ENCODE measurements around the gene LKAAEAR1.
A peak's percentile ranks its signal among the peaks of the same experiment; 100 is the strongest.

Gene LKAAEAR1

DNA sequence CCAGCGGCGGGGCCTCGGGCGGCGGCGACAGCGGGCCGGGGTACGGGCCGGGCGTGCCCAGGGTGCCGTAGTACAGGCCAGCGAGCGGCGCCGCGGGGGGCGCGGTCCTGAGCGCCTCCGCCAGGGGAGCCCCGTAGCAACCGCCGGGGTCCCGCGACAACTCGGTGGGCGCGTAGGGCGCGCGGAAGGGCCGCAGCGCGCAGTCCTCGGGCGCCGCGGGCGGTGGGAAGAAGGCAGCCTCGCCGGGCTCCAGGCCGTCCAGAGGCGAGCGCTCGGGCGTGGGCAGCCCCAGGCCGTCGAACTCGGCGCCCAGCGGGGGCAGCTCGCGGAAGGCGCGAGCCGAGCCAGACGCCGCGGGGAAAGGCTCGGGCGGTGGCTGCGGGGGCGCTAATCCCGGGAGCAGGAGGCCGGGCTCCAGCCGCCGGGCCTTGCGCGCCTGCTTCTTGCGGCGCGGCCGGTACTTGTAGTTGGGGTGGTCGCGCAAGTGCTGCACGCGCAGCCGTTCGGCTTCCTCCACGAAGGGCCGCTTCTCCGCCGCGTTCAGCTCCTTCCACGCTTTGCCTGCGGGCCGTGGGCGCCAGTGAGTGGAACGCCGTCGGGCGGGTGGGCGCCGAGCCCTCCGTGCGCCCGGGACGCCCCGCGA, 35.7 kb downstream of the LKAAEAR1 start:
- no peak for DNase-seq

- DNase-seq: no peak
Measured at GRCh38 chr20:64047968-64048401, 36.2 kb downstream of the LKAAEAR1 start.

GRCh38 chr20:64047046-64047389, 37.2 kb downstream of the LKAAEAR1 start:
- no peak for DNase-seq

DNA sequence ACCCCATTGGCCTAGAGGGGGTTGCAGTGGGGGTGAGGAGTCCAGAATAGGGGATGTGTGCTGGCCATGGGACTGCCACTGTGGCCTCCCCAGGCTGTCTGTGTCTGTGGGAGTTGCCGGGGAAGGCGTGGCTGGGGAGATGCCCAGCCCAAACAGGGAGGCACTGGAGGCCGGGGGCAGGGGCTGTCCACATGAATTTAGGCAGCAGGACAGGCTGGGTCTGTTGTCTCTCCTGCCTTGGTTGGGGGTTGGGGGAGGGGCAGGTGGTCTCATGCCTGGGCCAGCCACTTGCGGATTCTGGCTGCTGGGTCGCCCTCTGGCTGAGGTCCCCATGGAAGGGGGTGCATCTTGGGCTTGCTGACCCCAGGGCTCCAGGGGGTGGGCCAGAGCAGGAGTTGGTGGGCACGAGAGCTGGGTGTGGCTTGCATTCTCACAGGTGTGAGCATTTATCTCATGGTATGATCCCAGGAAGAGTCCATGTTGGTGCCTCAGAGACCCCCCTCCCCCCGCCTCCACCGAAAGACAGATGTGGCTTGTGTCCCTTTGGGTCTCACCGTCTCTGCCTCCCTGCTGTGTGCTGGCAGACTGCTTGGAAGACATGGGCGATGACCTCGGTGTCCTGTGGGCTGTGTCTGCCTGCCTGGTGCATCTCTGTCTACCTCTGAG, 38.7 kb downstream of the LKAAEAR1 start:
- DNase-seq: no peak

GRCh38 chr20:64044484-64045247, 39.5 kb downstream of the LKAAEAR1 start:
- no peak for DNase-seq

DNA sequence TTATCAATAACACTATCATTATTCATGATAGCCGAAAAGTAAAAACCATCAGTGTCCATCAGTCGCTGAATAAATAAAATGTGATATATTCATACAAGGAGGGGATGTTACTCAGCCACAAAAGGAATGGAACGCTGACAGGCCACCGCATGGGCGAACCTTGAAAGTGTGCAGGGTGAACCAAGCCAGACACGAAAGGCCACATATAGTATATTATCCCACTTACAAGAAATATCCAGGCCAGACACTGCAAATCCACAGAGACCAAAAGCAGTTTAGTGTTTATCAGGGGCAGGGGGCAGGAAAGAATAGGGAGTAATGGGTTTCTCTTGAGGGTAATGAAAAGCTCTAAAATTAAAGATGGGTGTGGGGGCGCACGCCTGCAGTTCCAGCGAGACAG, 40.4 kb downstream of the LKAAEAR1 start:
- DNase-seq: no peak

GRCh38 chr20:64042054-64042781, 42.0 kb downstream of the LKAAEAR1 start:
- DNase-seq: no peak

DNA sequence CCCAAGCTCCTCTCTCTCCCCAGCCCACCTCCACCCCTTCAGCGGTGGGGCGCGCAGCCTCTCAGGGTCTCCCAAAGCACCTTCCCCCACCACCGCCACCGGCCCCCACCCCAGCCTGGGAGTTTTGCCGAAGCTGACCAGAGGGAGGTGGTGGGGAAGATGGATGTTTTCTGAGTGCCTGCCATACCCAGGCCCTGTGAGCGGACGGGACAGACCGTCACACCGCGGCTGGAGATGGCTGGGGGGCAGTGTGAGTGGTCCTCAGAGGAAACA, 42.5 kb downstream of the LKAAEAR1 start:
- DNase-seq: no peak

DNA sequence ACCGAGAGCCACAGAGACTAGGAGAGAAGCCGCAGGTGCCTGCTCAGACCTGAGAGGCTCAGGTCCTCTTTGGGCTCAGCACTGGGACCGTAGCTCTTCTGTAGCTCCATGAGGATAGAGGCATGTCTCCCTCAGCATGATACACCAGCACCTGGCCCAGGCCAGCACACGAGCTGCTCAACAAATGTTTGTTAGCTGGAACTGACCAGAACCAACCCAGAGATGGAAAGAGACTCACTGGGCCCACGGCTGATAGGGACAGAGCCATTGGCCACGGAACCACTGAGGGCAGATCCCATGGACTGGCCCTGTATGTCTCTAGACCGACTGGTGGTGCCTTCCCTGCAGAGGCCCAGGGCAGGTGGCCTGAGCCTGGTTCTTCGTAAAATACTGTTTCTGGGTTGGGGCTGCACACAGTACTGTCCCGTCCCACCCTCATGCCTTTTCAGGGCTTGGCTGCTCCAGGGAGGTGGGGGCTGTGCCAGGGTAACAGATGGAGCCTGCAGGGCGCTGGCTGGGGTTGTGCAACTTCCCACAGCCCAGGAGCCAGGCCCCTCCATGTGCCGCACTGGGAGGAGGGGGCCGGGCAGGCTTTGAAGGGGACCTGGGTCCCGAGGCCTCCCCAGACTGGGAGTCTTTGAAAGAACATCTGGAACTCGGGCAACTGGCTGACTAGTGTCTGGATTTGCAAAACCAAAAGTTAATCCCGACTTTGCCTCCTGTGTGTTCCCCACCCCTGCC, 43.0 kb downstream of the LKAAEAR1 start:
- DNase-seq: no peak

- no peak for DNase-seq
Measured at GRCh38 chr20:64040231-64041039, 43.8 kb downstream of the LKAAEAR1 start.

DNA sequence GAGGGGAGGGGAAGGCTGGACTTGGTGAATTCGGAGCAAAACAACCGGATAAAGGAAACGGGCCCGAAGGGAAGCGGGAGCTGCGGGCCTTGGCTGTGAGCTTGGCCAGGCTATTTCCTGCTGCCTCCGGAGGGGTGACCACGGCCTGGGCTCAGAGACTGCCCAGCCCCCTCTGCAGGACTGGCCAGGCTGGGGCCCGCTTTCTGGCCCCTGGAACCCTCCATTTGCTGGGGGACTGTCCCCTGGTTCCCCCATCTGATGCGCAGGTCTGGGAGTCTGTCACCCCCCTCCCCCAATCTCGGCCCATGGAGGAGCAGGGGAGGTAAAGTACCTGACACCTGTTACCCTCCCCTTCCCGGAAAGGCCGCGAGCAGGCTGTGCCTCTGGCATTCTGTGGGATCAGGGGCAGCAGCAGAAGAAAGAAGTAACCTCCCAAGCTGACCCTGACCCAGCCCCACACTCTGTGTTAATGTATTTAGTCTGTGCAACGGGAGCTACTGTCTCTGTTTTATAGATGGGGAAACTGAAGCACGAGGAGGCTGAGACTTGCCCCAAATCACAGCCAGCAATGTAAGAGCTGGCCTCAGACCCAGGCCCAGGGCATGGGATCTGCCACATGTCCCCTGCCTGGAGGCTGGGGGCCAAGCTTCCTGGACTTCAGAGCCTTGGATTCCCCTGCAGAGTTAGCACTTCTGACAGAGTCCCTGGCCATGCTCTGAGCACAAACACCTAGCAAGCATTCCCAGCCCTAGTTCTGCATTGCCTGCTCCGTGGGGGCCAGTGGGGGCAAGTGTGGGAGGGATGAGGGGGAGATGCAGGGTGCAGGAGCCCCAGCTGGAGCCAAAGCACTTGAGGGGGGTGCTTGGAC, 44.7 kb downstream of the LKAAEAR1 start:
- no peak for DNase-seq

DNA sequence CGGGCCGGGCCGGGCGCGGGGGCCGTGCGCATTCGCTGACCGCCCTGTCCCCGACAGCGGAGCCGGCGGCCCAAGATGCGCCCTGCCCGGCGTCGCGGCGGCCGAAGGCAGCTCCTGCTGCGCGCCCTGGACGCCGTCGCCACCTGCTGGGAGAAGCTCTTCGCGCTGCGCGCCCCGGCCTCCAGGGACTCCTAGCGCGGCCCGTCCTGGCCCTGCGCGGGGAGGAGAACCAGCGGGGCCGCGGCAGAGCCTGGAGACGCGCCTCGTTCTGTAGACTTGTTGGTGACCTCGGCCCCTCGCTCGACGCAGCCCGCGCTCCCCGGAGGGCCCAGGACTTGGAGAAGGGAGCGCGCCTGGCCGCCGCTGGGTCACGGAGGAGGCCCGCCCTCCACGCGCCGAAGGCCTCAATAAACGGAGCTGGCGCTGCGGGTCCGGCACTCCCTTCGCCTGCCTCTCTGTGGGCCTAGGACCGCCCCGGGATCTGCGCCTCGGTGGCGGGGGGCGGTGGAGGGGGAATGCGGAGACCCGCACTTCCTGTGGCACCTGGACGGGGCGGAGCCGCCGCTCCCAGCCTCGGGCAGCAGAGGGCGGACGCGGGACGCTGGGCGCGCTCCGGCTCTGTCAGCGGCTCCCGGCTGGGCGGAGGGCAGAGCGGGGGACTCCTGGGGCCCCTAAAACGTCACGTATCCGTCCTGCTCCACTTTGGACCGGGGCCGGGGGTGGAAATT, 45.5 kb downstream of the LKAAEAR1 start:
- peak; percentile 34 for DNase-seq

- no peak for DNase-seq
Measured at GRCh38 chr20:64038224-64038564, 46.0 kb downstream of the LKAAEAR1 start.

DNA sequence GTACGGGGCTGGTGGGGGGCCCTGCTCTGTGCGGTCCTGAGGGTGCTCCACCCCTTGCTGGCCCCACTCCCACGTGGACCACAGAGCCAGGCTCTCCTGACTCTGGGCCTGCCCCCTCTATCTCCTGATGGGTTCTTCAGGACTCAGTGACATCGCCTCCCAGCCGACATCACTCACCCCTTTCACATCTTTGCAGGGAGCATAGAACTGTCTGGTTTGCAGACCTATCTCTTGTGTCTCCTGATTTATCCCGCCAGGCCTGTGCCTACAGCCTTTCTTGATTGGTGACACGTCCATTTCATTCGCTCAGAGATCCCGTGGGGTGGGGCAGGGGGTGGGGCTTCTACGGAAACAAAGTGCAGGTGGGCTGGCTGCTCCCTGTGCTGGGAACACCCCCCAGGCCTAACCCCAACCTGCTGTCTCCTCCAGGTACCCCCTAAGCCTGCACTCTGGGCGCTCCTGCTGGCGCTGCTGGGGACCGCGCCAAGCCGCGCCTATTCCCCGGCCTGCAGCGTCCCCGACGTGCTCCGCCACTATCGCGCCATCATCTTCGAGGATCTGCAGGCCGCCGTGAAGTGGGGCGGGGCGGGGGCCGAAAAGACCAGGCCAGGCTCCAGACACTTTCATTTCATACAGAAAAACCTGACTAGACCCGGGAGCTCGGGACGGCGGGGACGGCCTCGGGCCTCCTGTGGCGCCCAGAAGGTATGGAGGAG, 46.5 kb downstream of the LKAAEAR1 start:
- no peak for DNase-seq

- DNase-seq: no peak
Measured at GRCh38 chr20:64037199-64037497, 47.0 kb downstream of the LKAAEAR1 start.

DNA sequence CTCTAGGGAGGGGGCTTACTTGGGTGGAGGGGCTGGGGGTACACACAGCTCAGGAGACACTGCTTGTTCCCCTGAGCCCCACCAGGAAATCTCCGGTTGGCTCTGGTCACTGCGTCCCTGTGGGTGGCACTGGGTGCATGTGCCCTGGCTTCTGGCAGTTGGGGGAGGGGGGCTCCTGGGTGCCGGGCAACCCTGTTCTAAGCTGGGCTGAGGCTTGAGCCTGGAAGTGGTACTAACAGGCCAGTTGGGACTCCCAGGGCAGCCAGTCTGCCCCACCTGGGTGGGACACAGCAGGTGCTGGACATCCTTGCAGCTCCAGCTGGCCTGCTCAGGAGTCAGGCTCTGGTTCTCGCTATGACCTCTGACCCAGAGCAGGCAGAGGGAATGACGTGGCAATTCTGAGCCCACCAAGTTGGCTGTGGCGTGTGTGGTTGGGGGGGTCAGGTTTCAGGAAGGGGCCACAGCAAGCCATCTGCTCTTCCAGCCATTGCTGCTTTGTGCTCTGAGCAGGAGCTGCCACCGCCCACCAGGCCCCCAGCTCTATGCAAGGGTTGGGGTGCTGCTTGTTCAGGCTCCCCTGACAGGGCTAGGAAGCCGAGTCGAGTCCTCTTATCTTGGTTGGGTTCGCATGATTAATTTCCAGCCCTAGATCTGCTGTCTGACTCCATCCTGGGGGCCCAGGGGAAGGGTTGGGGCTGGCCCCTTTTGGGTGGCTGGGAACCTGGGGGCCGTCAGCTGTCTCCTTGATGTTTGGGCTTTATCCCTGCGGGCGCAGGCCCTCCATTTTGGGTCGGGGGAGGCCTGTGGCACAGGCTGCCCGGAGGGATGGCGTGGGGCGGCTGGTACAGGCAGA, 47.6 kb downstream of the LKAAEAR1 start:
- DNase-seq: no peak

- no peak for DNase-seq
Measured at GRCh38 chr20:64035933-64036345, 48.3 kb downstream of the LKAAEAR1 start, which contains the start of gene C20orf204. Gene C20orf204, plus strand, starts transcription at chr20:64036182. Its CDS starts 142 bp downstream, at chr20:64036324.

- no peak for DNase-seq
Measured at GRCh38 chr20:64035066-64035932, 48.9 kb downstream of the LKAAEAR1 start.

Measured in DMS153 (cell line).